Measurements from ENCODE around the gene ABHD12B.

The ABHD12B gene

GRCh38 chr14:50839048-50839447 lies 32.8 kb upstream of the ABHD12B start:
- no peak for DNase-seq (ENCODE audit: low read depth in 2 of 2)

DNA sequence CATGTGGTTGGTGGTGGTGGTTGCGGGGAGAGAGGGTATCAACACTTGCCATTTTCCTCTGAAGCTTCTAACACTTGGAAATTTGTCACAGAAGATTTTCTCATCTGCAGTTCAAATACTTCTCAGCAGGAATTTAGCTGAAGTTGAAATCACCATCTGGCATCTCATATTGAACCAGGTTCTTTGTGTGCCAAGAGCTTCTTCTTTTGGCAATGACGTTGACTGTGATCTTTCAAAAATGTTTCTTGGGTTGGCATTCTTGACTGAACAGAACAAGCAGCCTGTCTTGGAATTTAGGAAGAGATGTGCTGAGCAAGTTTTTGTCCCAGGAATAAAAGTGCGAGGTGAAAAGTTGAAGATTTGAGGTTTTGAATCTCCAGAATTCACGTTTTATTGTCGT lies 32.2 kb upstream of the ABHD12B start:
- no peak for DNase-seq (ENCODE audit: low read depth in 2 of 2)

DNA sequence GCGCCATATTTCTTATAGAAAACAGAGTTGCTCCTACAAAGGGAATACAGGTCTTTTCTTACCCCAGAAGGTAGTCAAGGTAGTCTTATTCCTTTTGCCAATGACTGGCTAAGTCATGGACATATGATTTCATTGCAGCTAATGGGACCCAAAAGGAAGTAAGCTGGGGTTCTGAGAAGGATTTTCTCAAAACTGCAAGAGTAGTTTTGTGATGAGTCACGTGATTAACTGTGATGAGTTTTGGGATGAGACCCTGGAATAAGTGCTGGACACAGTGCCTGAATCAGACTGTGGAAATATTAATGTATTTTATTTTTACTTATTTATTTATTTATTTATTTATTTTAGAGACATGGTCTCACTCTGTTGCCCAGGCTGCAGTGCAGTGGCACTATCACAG lies 27.5 kb upstream of the ABHD12B start:
- no peak for DNase-seq (ENCODE audit: low read depth in 2 of 2)

DNA sequence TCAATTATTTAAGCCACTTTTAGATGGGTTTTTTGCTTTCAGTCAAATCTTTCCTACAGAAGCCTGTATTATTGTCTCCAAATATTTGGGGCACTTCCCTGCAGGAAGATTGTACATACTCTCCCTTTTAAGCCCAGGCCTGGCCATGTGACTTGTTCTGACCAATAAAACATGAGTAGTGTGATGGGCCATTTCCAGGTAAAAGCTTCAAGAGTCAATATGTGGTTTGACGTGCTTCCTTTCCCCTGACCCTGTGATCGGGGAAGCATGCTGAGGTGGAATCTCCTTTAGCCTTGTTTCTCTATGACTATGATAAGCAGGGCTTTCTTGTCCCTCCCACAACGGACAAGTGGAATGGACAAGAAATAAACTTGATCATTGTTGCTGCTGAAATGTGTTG lies 26.7 kb upstream of the ABHD12B start:
- no peak for DNase-seq (ENCODE audit: low read depth in 2 of 2)

DNA sequence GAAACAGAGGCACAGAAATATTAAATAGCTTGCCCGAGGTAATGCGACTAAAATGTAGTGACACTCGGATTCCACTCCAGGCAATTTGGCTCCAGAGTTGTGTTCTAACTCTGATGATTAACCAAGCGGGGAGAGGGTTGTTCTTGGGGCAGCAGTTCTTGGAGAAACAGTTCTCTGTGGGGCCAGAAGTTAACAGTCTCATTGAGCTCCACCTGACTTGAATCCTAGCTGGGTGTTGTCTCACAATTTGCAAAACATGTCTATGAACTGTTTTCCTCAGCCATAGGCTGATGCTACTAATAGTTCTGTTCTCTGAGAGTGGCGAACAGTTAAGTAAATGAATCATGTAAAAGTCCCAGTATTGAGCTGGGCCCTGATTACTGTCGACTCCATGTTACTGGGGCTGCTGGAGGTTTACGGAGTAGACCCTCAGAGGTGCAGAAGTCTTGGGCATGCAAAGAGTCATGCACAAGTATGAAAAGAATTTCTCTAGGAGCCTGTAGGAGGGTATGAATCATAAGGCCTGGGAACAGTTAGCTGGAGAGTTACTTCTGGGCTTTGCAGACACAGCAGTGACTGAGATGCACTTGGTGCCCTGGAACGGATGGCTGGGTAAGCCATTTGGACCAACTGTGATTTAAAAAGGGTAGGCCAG lies 25.5 kb upstream of the ABHD12B start:
- peak; percentile 82 to 83 for DNase-seq (ENCODE audit: low read depth in 2 of 2)

DNA sequence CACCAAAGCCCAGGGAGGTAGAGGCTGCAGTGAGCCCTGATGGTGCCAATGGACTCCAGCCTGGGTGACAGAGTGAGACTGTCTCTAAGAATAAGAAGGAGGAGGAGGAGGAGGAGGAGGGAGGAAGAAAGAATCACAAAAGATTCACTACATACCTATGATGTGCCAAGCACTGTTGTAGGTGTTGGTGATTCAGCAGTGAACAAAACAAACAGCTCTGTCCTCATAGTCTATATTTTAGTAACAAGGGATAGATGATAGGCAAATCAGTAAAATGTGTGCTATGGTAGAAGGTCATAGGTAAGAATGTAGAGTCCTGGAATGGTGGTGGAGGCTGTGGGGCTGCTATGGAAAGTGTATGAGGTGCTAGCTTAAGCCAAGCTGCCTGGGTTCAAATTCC lies 18.0 kb upstream of the ABHD12B start:
- DNase-seq (ENCODE audit: low read depth in 2 of 2), result no peak

DNA sequence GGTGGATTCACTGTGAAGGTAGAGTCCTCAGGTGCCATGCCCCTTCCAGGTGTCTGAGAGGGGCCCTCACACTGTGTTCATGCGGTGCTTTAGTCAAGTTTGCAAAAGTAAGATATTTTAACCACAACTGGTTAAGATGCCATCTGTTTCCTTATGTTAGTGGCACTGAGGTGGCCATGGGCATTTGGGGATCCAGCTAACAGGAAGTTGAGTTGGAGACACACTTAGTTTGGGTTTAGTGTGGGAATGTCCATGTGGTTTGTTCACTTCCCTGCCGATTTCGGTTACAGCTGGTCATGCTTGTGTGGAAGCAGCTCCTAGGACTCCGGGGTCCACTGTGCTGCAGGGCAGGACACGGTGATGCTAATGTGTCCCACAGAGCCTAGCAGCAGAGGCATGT lies 17.3 kb upstream of the ABHD12B start:
- no peak for DNase-seq (ENCODE audit: low read depth in 2 of 2)

GRCh38 chr14:50855558-50855957 lies 16.3 kb upstream of the ABHD12B start:
- DNase-seq (ENCODE audit: low read depth in 2 of 2), result no peak

GRCh38 chr14:50856660-50857059 lies 15.2 kb upstream of the ABHD12B start:
- no peak for DNase-seq (ENCODE audit: low read depth in 2 of 2)

- no peak for DNase-seq (ENCODE audit: low read depth in 2 of 2)
Observed at GRCh38 chr14:50859296-50859624, 12.6 kb upstream of the ABHD12B start.

DNA sequence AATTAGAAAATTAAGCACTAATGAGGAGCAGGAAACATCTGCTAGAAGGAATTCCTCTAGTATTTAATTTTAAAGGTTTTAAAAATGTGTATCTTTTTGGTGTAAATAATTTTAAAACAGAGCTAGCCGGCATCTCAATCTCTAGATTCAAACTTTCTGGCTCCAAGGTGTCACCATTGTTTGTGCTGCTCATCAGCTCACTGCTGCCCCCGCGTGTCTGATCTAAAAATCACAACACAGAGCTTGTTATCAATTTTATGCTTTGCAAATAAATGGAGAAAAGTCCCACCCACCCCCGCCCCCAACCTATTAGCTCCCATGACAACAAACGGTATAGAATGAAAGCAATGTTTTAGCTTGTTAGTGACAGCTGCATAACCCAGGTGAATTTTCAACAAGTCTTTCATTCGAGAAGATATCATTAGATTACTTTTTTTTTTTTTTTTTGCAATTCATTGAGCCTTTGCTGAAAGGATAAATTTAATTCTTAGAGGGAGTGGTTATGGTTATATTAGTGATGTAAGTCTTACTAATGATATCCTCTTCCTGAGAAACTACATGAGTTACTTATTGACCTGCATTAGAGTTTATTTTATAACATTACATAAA lies 11.3 kb upstream of the ABHD12B start:
- peak; percentile 50 to 51 for DNase-seq (ENCODE audit: low read depth in 2 of 2)

DNA sequence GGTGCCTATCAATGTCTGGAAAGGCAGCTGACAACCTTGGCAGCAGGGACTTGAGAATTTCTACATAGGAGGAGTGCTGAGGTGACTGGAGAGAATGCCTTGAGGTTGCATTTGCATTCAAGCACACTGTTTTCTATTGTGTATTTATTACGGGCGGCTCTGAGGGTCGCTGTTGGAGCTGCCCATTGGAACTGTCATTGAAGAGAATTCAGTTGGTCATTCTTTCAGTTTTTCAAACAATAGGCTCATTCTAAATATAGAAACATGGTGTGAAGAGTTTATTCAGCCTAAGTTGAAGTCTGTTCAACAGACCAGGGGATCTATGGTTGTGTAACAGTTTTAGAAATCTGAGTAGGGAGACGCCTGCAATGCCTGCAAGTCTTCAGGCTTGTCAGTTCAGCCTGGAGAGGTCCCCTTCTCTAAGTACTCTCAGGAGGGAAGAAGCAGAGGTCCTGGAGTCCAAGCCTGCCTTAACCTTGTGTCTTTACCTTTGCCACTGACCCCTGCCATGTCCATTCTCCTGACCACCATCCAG lies 9.8 kb upstream of the ABHD12B start:
- DNase-seq (ENCODE audit: low read depth in 2 of 2), result no peak

DNA sequence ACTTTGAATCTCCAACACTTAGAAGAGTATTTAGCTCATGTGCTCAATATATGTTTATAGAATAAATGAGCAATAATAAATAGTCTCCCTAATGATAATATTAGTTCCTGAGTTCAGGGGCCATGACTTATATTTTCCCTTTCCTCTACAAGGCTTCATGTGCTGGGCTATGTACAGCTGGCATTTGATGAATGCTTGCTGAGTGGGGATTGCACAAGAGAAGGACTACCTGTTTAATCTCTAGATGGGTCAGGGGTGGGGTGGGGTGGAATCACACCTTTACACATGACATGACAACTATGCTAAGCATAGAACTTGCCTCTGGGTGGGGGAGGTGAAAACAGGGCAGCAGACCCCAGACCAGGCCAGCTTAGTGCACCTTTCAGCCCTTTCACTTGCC lies 7.6 kb upstream of the ABHD12B start:
- DNase-seq (ENCODE audit: low read depth in 2 of 2), result no peak

DNA sequence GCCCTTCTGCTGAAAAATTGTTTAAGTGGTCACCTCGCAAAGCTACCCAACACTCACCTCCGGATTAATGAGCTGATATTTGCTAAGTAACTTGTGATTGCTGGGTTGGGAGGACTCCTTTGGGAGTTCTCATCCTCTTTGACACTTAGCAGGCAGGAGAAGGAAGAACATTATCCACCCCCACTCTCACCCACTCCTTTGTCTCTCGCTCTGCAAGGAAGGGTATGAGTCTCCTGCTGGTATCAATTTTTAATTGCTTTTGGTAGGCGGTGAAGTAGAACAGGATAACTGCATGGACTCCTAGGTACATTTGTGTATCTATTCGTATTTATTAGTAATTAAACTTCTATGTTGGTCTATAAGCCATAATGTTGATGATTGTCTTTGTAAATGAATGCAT lies 6.9 kb upstream of the ABHD12B start:
- no peak for DNase-seq (ENCODE audit: low read depth in 2 of 2)

- DNase-seq (ENCODE audit: low read depth in 2 of 2), result no peak
Observed at GRCh38 chr14:50865391-50866076, 6.3 kb upstream of the ABHD12B start.

DNA sequence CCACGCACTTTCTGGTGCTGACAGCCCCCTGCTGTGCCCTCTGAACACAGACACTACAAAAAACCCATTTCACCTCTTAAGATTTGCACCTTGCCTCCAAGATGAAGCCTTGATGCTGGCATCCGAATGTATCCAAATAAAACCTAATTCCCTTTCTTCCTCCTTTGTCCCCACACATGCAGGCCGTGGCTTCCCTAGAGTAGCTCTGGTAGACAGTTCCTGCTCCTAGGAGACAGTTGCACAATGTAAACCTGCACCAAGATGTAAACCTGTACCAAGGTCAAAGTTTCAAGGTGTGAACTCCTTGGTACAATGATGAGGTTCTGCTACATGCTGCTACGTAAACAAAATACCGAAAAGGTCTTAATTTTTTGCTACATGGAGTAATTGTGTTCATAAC lies 625 bp upstream of the ABHD12B start:
- no peak for DNase-seq (ENCODE audit: low read depth in 2 of 2)

GRCh38 chr14:50874757-50875156 lies 2.9 kb downstream of the ABHD12B start:
- DNase-seq (ENCODE audit: low read depth in 2 of 2), result no peak

DNA sequence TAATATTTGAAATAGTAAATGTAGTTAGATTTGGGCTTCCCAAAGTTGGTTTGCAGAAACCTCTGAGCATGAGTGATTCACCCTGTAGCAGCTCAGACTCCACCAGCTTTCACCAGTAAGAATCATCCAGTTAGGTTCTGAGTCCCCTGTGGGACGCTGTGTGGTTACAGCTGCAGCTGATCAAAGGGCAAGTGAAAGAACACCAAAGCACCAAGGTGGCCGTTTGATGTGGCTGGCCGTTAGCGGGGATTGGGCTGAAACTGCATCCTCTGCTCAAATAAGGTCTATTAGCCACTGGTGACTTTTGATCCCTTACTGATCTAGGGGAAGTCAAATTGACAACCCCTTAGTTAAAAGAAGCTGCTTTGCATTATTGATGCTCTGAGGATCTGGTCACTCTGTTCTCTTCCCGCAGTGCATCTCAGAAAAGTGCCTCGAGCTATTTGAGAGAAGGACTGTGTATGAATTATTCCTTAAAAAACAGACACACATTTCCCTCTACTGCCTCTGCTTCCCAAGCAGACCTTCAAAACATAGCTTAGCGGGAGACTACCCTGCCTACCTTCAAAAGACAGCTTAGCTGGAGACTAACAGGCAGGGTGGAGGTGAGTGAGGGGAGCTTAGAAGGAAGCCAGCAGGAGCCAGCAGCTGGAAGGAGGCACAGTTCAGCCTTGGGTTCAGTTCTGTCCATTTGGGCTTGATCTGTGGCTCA lies 3.7 kb downstream of the ABHD12B start:
- no peak for DNase-seq (ENCODE audit: low read depth in 2 of 2)

GRCh38 chr14:50882932-50883826 lies 11.3 kb downstream of the ABHD12B start:
- no peak for DNase-seq (ENCODE audit: low read depth in 2 of 2)

DNA sequence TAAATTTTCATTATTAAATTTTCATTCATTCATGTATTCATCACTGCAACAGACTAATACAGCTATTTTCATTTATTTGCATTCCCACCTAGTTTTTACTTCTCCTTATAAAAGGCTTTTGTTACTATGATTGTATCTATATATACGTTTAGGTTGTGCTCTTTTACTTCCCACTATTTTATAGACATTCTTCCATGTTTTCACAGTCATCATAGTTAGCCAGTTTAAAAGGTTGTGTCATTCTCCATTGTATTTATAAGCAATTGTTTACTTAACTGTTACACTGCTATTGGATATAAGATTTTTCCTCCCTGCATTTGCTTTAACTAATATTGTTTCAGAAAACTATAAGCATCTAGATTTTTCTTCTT lies 12.0 kb downstream of the ABHD12B start:
- no peak for DNase-seq (ENCODE audit: low read depth in 2 of 2)

DNA sequence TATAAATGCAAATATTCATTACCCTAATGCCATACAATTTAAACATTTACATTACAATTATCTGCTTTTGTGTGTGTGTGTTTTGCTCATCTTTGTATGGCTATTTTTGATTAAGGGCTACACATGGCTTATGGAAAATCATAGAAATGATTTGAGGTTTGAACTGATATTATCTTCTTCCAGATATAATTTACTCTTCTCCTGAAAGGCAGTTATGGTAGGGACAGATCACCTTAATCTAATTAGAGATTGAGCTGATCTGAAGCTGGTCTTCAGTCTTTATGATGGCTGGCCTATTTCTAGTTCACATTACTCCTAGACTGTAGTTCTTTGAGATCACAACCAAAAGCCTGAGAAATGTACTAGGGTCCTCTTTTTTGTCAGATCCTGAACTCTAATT lies 15.6 kb downstream of the ABHD12B start:
- no peak for DNase-seq (ENCODE audit: low read depth in 2 of 2)

GRCh38 chr14:50892255-50892654 lies 20.4 kb downstream of the ABHD12B start:
- no peak for DNase-seq (ENCODE audit: low read depth in 2 of 2)

All from fibroblast of skin of left biceps (primary cell).